RWPE1 (cell line): ENCODE measurements around the gene CPNE8.
A peak's percentile ranks its signal among the peaks of the same experiment; 100 is the strongest.

Experiments
- CTCF ChIA-PET: fragments of 350-600 bp; sonication (Branson Sonifier 250); formaldehyde crosslinking; extraction: SDS; loops from one replicate; lab custom pipeline; 2021; lab: Yijun Ruan, JAX
- POLR2A ChIA-PET: fragments of 400-600 bp; formaldehyde crosslinking; extraction: SDS; loops from one replicate; lab custom pipeline; 2020; ENCODE audit warnings: antibody characterized with exemption; ENCODE audit not compliant: low non-redundant PET; lab: Yijun Ruan, JAX
- DNase-seq: peaks from one replicate; pipeline ENCODE4 v3.0.0; 2012; ENCODE audit warnings: low spot score
- H3K27ac ChIP-seq: fragments of 450-650 bp; 2 replicates; pipeline ENCODE4 v1.5.1; 2017
- TF ChIP-seq, protein P1 (sequence below): fragments of 450-650 bp; conservative IDR thresholded peaks from 2 replicates; pipeline ENCODE4 v1.5.1; 2017; ENCODE audit warnings: low read depth, mild to moderate bottlenecking

CPNE8 gene

DNA sequence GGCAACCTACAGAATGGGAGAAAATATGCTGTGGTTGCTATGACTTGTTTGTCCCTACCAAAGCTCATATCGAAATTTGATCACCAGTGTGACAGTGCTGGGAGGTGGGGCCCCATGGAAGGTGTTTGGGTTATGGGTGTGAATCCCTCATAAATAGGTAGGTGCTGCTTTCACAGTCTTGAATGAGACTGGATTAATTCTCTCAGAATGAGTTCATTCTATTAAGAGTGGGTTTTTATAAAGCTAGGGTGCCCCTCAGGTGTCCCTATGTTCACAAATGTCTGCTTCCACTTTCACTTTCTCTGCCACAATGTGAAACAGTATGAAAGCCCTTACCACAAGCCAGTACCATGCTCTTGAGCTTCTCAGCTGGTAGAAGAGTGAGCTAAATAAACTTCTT lies 133.5 kb downstream of the CPNE8 start:
- TF ChIP-seq, protein P1, sequence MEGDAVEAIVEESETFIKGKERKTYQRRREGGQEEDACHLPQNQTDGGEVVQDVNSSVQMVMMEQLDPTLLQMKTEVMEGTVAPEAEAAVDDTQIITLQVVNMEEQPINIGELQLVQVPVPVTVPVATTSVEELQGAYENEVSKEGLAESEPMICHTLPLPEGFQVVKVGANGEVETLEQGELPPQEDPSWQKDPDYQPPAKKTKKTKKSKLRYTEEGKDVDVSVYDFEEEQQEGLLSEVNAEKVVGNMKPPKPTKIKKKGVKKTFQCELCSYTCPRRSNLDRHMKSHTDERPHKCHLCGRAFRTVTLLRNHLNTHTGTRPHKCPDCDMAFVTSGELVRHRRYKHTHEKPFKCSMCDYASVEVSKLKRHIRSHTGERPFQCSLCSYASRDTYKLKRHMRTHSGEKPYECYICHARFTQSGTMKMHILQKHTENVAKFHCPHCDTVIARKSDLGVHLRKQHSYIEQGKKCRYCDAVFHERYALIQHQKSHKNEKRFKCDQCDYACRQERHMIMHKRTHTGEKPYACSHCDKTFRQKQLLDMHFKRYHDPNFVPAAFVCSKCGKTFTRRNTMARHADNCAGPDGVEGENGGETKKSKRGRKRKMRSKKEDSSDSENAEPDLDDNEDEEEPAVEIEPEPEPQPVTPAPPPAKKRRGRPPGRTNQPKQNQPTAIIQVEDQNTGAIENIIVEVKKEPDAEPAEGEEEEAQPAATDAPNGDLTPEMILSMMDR: no peak
- POLR2A ChIA-PET: no interaction called here
- CTCF ChIA-PET: no interaction called here
- DNase-seq: no peak
- no peak overlapping the region for H3K27ac ChIP-seq

DNA sequence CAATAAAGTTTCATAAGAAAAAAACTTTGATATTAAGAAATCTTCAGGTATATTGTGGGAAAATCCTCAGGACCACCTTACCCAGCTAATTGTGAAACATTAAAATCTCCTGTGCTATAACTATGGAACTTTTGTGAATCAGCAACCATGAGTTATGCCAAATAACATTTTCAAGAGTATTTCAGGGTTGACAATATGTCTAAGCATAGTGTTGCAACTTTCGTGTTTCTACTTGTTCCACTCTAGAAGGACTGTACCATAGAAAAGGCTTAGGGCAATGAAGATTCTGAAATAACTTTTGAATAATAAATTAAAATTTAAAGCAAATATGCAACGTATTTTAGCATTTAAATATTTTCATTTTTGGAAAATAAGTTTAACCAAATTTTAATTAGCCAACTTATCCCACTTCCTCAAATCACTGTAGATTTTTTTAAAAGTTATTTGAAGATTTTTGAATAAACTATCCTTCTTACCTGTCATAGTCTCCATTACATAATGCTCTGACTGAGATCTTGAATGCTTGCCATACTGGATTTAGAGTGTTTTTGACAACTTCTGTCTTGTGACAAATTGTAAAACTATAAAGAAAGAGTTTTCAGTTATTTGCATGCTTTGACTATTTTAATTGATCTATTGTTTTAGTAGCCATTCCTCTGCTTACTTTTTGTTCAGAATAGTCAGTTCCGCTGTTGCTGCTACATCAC lies 143.6 kb downstream of the CPNE8 start:
- ChIA-PET CTCF (no interaction called here), POLR2A (no interaction called here)
- TF ChIP-seq, protein P1: no peak
- DNase-seq: peak; percentile 55
- H3K27ac ChIP-seq: no peak overlapping the region

DNA sequence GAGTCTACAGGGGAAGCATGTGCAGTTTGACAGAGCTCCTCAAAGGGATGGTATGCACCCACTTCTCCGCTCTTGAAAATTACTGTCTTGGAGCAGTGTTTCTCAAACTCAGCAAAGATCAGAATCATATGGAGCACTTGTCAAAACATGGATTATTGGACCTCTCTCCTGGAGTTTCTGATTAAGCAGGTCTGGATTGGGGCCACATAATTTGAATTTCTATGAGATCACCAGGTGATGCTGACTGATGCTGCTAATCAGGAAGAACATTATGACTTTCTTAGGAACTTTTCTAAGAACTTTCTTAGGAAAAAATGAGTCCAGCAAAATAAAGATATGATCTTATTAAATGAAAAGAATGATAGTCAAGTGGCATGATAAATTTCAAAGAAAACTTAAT lies 144.3 kb downstream of the CPNE8 start:
- no peak overlapping the region for H3K27ac ChIP-seq
- POLR2A ChIA-PET: no interaction called here
- TF ChIP-seq, protein P1: no peak
- CTCF ChIA-PET: interaction anchor here (0.5 kb wide), 1 partner anchor 102 kb away, joined by 5 read pairs; no protein-coding TSS in a partner anchor
- DNase-seq: no peak

DNA sequence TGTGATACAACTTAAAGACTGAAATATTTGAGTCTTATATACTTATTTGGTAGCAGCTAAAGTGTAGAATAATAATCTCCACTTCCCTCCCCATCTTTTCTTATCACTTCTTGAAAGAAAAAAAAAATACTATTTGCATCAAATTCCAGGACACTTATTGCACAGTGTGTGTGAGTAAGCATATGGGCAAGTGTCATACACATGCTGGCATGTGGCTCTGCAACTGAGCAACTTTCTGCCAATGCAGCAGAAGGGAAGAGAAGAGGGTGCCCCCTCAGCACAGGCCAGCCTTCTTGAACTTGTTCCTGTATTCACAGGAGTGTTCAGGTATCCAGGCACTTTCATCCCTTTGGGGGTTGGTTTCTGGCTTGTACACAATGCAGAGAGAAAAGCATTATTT lies 145.8 kb downstream of the CPNE8 start:
- CTCF ChIA-PET: no interaction called here
- TF ChIP-seq, protein P1: no peak
- H3K27ac ChIP-seq: no peak overlapping the region
- POLR2A ChIA-PET: no interaction called here
- no peak for DNase-seq

DNA sequence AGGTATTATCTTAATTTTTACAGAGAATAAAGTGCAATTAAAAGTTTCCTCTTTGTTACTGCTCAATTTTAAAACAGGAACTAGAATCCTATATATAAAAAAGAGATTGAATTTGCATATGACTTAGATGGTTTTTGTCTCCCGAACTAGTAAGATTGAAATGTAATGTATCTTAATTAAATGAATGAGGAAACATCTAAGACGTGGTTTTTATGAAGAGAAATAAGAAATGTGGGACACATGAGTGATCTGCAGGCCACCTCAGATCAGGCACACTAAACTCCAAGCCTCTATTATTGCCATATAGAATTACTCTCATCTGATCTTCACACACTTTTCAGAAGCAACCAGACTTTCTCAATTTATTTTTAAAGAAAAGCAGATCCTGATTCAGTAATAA lies 158.6 kb downstream of the CPNE8 start:
- ChIA-PET CTCF (no interaction called here), POLR2A (no interaction called here)
- DNase-seq: no peak
- H3K27ac ChIP-seq: no peak overlapping the region
- TF ChIP-seq, protein P1: no peak

DNA sequence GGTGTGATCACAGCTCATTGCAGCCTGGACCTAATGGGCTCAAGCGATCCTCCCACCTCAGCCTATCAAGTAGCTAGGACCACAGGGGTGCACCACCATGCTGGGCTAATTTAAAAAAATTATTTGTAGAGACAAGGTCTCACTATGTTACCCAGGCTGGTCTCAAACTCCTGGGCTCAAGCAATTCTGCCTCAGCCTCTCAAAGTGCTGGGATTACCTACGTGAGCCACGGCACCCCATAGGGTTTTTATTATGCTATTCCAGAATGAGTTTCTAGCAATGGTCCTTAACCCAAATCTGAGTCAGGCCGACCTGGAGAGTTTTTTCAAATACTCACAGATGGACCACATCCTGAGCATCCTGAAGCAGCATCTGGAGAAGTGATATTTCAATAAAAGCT lies 159.8 kb downstream of the CPNE8 start:
- H3K27ac ChIP-seq: no peak overlapping the region
- TF ChIP-seq, protein P1: no peak
- no peak for DNase-seq
- ChIA-PET POLR2A (no interaction called here), CTCF (no interaction called here)
